GM21717 (cell line): ENCODE results near the gene PCDH9.
"Not testable (repeated sequence)": the region's sequence is repeated elsewhere in the genome, so short reads cannot be mapped to it uniquely, and the experiment has no call there.

ENCODE experiments used
- ATAC-seq: cut with Tn5 transposase; IDR thresholded peaks from one replicate; pipeline ENCODE4 v1.9.1; 2021; ENCODE audit warnings: mild to moderate bottlenecking, moderate library complexity; ENCODE audit not compliant: unreplicated experiment

PCDH9 gene

DNA sequence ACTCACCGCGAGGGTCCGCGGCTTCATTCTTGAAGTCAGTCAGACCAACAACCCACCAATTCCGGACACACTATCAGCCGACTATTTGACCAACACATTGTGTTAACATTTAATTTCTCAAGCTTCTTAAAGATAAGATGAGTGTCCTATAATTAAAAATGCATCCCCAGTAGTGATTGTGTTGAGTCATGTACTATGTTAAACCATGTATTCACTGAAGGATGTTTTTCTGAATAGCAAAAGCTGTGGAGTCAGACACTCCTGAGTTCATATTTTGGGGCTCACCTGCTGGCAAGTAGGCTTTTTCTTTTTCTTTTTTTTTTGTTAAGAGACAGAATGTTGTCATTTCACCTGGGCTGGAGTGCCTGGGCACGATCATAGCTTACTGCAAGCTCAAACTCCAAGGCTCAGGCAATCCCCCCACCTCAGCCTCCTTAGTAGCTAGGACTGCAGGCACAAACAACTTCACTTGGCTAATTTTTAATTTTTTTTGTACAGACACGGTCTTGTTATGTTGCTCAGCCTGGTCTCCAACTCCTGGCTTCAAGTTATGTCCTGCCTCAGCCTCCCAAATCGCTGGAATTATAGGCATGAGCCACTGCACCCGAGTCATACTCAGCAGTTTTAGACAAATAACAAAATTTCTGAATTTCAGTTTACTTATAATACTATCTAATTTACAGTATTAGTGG lies 606.9 kb downstream of the PCDH9 start:
- no peak for ATAC-seq

DNA sequence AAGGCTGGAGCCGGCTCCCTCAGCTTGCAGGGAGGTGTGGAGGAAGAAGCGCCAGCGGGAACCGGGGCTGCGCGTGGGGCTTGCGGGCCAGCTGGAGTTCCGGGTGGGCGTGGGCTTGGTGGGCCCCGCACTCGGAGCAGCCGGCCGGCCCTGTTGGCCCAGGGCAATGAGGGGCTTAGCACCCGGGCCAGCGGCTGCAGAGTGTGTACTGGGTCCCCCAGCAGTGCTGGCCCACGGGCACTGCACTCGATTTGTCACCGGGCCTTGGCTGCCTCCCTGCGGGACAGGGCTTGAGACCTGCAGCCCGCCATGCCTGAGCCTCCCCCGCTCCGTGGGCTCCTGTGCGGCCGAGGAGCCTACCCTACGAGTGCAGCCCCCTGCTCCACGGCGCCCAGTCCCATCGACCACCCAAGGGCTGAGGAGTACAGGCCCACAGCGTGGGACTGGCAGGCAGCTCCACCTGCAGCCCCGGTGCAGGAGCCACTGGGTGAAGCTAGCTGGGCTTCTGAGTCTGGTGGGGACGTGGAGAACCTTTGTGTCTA lies 608.2 kb downstream of the PCDH9 start:
- not testable (repeated sequence) for ATAC-seq

DNA sequence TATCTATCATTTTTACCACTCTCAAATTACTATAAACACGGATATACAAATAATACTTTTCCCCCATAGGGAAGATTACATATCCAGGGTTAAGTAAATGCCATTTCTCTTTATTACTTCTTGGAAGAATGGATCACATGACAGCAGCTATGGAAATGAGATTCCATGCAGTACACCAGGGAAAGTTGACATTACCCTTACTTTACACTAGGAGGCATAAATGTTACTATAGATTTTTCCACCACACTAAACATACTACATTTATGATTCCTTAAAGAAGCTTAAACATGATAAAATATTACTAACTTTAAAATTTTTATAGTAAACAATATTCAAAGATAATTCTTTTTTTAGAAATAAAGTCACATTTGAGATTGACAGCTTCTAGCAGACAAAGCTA lies 611.4 kb downstream of the PCDH9 start:
- no peak for ATAC-seq

DNA sequence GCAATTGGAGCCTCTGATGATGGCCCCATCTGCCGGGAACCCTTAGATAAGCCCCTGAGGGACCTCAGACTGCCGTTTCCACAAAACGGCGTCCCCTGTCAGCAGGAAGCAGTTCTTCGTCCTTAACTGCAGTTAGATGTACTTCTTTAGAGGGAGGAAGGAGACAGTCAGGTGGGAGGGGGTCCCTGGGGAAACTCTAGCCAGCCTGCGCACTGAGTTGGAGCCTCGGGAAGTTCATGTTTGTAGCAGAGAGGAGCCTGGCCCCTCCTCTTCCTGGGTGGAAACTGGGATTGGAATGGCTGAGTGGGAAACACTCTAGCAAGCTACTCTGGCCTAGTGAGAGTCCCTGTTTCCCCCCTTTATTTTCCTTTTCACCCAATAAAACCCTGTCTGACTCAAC lies 612.4 kb downstream of the PCDH9 start:
- ATAC-seq = no peak

DNA sequence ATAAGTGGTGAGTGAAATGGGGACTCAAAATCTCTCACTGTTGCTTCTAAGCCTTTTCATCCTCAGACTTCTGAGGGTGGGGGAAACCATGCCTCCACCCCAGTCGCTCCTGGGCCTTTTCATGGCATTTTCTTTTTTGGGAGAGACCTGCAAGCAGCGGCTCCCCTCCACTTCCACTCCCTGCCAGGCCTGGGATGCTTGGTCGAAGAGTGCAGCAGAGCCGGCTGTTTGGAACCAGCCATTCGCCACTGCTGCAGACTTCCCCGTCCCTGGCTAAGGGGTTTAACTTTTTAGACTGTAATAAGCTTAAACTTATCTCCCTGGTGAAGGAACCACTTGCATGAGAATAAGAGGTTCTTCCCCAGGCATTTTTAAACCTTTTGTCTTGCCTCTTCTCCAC lies 617.2 kb downstream of the PCDH9 start:
- no peak for ATAC-seq

DNA sequence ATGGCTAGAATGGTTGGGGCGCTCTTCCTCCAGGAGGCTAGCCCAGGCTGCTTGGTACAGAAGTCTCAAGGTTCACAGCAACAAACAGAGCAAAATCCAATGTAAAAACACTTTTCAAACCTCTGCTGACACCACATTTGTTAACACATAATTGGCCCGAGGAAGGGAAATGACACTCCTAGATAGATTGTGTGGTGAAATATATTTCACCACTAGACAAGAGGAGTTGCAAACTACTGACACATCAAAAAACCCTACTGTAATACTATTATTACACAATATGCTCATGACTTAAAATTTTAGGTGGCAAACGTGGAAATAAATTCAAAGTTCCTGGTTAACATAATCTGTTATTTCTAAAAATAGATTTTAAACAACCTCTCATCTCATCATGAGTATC lies 643.6 kb downstream of the PCDH9 start:
- no peak for ATAC-seq

DNA sequence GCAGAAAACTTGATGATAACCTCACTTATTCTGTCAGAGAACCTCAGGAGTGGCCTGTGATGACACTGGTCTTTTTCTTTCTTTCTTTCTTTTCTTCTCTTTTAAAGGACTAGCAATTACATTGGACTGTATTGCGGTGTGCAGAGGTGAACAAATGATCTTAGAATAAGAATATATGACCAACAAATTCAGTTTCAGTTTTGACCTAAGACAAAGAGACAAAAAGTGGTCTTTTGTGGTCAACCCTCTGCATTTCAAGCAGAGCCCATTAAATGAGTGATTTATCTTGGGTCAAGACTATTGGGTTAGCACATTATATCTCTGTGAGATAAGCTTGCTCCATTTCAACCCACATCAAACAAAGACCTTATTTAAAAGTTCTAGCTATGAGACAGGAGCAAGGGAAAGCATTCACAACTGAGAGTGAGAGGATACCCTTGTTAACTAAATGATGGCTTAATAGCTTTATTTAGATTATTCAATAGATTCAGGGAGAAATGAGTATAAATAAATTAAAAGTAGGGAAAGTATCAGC lies 644.4 kb downstream of the PCDH9 start:
- ATAC-seq = no peak

DNA sequence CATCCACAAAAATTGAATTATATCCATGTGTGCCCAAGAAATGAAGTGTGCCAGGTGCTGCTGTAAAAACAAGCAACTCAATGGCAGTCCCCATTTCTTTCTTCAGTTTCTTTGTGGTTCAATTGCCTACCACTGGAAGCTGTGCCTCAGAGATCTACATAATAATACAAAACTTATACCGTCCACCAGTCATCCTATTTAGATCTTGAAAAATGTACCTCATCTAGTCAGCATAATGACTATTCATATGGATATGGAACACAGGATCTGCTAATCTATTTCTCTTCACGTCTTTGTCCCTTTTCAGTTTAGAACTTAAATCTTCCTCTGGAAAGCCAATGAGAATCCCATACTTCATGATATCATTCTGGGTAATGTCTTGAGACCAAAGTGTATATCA lies 648.5 kb downstream of the PCDH9 start:
- ATAC-seq = no peak

DNA sequence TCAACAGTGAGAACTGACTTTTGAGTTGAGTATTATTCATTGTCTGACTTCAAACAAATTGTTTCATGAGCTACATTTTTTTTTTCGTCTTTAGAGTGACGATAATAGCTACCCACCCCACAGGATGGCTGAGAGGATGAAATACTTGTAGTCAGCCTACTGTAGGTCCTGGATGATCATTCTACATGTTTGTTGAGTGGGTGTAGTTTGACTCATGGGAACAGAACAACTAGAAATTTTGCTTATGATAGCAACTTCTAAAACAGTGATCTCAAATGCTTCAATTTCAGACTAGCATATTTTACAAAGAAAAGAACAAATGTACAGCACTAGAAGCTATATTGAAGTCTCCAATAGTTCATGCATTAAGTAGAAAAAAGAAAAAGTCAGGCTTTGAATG lies 651.8 kb downstream of the PCDH9 start:
- ATAC-seq = no peak

DNA sequence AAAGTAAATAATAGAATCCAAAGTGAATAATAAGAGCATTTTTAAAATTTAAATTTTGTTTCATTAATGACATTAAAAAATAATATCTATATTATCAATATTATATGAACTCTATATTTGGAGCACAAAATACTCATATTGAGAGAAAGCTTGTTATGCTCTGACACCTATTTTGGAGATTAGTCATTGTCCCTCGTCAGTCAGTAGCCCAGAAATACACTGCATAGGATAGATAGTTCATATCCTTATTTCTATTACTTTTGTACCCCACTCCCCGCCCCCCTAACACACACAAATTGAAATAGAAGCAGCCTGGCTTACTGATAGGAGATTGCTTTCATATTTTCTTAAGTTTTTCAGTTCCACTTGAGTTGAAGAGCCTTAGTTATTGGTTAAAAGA lies 652.8 kb downstream of the PCDH9 start:
- ATAC-seq = no peak

DNA sequence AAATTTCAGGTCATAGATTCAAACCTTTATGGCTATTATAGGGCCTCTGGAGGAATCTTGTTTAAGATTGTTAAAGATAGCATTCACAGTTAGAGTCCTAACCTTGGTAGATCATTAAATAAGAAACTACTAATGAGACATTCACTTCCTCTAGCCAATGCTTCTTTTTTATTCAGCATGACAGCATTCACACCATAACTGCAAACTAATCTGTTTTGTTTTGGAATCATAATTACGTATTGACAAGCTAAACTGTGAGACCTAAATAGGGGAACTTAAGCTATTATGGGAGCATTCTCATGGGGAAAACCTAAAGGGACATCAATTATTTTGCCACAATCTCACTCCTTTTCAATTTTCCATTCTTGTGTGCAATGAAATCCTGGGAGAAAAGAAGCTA lies 653.8 kb downstream of the PCDH9 start:
- no peak for ATAC-seq

DNA sequence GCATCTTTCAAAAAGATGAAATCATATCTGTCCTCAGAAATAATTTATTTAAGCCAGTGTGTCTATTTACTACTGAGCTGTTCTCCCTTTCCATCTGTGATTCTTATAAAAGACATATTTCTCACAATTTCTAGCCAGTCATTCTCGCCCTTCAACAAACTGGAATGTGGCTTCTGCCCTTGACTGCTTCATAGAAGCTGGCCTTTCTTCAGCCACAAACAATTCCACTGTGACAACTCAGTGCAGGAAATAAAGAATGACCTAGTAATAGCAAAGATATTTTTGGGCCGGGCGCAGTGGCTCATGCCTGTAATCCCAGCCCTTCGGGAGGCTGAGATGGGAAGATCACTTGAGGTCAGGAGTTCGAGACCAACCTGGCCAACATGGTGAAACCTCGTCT lies 655.5 kb downstream of the PCDH9 start:
- no peak for ATAC-seq

DNA sequence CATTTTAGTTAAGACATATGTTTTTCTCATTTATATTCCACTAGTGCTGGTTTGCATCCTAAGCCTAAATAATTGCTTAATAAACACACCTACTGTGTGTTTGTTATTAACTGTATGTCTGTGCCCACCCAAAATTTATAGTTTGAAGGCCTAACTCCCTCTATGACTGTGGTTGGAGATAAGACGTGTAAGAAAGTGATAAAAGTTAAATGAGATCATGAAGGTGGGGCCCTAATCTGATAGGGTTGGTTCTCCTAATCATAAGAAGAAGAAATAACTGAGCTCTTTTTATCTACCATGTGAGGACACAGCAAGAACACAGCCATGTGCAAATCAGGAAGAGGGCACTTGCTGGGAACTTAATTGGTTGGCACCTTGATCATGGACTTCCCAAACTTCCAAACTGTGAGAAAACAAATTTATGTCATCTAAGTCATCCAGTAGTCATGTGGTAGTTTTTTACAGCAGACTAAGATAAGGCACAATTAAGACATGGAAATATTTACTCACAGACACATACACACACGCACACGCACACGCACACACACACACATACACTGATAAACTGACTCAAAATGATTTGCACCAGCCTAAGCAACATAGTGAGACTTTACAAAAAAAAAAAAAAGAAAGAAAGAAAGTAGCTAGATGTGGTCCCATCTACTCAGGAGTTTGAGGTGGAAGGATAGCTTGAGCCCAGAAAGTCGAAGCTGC lies 662.1 kb downstream of the PCDH9 start:
- no peak for ATAC-seq

DNA sequence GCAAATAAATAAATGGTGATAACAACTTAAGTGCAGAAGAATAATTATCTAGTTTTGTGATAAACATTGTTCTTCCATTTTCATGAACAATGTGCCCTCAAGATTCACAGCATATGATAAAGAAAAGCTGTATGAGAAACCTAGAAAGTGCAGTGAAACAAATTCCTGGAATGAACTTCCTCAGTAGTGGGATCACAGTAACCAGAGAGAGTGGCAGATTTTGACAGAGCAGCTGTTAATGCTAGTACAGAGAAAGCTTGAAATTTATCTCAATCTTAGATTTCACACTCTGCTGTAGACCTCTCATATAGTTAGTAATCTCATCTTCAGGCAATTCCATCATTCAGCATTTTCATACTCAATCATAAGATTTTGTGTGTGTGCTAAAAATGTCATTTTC lies 664.9 kb downstream of the PCDH9 start:
- ATAC-seq = no peak

DNA sequence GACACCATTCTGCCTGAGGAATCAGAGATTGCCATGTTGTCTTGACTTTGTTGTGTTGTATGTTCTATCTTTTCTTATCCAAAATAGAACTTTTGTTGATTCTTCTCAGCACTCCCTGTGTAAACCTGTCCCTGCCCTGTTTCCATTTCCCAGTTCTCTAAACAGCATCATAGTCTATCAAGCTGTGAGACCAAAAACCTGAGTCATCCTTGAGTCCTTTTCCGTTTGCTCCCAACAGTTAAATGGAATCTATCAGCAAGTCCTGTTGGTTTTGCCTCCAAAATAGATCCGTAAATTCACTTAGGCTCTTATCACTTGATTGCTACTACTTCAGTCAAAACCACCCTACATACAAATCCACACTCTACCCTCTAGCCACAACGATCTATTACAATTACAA lies 667.1 kb downstream of the PCDH9 start:
- no peak for ATAC-seq

DNA sequence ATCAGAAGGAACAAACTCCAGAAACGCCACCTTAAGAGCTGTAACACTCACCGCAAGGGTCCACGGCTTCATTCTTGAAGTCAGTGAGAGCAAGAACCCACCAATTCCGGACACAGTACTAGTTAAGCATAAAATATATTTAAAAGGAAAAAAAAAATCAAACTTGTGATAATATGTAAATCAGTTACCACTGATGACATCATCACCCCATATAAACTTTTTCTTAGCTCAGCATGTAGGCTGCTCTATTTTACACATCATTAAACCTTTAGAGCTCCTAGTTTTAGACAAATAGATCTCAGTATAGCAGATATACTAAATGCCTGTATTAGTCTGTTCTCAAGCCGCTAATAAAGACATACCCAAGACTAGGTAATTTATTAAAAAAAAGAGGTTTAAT lies 668.1 kb downstream of the PCDH9 start:
- ATAC-seq = no peak

DNA sequence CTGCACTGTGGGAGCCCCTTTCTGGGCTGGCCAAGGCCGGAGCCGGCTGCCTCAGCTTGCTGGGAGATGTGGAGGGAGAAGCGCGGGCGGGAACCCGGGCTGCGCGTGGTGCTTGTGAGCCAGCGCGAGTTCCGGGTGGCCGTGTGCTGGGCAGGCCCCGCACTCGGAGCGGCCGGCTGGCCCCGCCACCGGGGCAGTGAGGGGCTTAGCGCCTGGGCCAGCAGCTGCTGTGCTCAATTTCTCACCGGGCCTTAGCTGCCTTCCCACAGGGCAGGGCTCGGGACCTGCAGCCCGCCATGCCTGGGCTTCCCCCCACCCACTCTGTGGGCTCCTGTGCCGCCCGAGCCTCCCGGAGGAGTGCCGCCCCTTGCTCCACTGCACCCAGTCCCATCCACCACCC lies 669.1 kb downstream of the PCDH9 start:
- no peak for ATAC-seq

DNA sequence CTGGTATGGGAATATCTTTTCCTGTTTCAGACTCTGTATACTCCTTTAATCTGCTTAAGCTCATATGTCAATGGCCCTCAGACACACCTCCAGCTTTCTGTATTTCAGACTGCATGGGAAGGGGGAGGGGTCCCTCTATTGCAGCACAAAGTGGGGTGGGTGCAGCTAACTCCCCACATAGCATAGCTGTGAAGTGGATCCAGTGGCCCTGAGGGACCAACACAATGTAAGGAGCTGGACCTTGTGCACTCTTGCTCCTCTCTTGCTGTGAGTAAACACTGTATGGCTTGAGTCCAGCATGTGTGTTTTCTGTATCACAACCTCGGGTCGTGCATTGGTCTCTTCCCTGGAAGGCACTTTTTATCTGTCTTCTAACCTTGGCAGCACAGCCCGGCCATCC lies 669.9 kb downstream of the PCDH9 start:
- ATAC-seq = no peak

DNA sequence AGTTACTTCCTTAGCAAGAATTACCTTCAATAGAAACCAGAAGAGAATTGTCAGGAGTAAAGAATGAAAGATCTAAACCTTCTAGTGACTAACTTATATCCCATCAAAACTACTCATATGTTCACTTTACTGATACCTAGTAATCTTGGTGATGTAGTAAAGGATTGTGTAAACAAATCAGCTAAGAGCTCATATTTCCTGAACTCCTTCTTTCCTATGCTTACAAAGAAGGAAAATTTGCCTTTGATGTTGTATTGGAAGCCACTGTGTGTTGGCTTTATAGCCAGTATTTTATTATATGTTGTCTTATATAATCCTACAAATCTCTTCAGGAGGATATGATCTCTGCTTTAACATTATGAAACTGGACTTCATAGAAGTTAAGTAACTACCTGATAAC lies 671.0 kb downstream of the PCDH9 start:
- ATAC-seq = no peak

DNA sequence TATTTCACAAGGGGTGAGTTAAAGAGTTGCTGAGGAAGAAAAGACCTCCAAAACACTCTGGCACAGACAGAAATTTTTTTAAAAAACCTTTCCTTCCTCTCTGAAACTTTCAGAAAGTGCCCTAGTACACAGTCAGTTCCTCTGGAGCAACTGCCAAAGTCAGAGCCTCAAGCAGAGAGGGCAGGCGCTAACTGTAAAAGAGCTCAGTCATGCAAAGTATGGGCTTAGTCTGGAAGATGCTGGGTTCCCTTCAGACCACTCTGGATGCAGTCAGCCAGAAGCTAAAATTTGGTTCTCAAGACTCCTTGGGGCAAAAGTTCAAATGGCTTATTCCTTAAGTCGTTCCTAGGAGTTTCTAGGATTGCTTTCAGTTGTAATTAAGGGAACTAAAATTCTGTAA lies 671.6 kb downstream of the PCDH9 start:
- no peak for ATAC-seq

DNA sequence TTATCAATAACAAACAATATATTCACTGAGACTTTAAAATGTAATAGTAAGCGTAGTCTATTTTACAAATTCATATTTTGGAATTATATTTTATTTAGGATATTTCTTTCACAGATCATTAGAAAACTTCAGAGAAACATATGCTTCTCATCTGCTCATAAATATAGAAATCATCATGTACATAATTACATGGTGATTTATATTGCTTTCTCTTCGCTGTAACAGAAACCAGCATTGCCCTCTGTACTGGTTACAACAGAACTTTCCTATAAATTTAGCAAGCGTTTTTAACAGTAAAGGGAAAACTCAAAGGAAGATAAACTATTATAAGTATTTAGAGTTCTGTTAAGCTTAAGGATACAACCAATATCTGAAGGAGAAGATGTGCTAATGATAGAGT lies 672.8 kb downstream of the PCDH9 start:
- ATAC-seq = no peak

DNA sequence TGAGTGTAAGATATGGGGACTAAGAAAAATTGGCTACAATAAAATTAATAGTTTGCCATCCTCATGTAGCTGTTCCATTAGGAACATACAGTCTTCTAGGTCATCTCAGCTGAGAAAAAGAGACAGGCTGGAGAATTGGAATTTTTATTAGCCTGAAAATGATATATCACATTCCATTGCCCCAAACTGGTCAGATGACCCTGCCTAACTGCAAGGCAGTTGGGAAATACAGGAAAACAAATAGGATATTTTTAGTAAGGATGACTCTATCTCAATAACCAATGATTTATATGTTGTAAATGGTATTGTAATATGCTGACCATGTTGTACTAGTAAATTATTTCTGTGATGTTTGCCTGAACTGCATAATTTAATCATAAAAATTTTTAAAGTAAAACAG lies 673.8 kb downstream of the PCDH9 start:
- ATAC-seq = no peak
